GM12878 (cell line): Measurements from ENCODE around the gene AVEN. TPM values are rescaled to one million over a fixed set of nuclear protein-coding genes. Genes with fewer than 3 reads are reported as not detected.

Source experiments
- ATAC-seq: fragments of 200-7000 bp; cut with Tn5 transposase; 3 replicates; pipeline ENCODE4 v1.9.1; 2020; ENCODE audit warnings: mild to moderate bottlenecking, moderate library complexity
- BruUV-seq: library from RNA; stranded (reverse); fragments of 400-500 nt; replicated peaks from 2 replicates; lab custom pipeline; 2021; lab: Mats Ljungman, UMichigan
- CTCF ChIA-PET: fragments of 300-600 bp; sonication (Branson Sonifier 250); formaldehyde crosslinking; extraction: SDS; loops from one replicate; lab custom pipeline; 2021; ENCODE audit warnings: inconsistent platforms; lab: Yijun Ruan, JAX
- POLR2A ChIA-PET: fragments of 350-600 bp; formaldehyde crosslinking; extraction: SDS; loops from one replicate; lab custom pipeline; 2021; ENCODE audit warnings: inconsistent platforms; lab: Charles Lee
- RAD21 ChIA-PET: fragments of 300-600 bp; sonication (Branson Sonifier 250); formaldehyde crosslinking; loops from one replicate; lab custom pipeline; 2023; ENCODE audit warnings: antibody characterized with exemption; ENCODE audit not compliant: unreplicated experiment; lab: Charles Lee
- SMC1A ChIA-PET: fragments of 300-600 bp; sonication (Branson Sonifier 250); formaldehyde crosslinking; loops from one replicate; lab custom pipeline; 2023; ENCODE audit not compliant: unreplicated experiment, uncharacterized antibody; lab: Charles Lee
- DNase-seq: peaks from one replicate; pipeline ENCODE4 v3.0.0-alpha.2; 2011; ENCODE audit warnings: low read depth, low spot score
- FAIRE-seq: peaks from 3 replicates; lab custom pipeline; 2011; peaks lifted over from hg19 to GRCh38; lab: Jason Lieb, UNC
- H2AFZ ChIP-seq: 2 replicates; pipeline ENCODE4 v1.6.0; 2011; ENCODE audit warnings: low read depth, low read length, control low read depth; ENCODE audit not compliant: control insufficient read depth
- H3K27ac ChIP-seq: 2 replicates; pipeline ENCODE4 v1.5.1; 2011; ENCODE audit warnings: control low read depth; ENCODE audit not compliant: control insufficient read depth, insufficient read depth
- H3K27me3 ChIP-seq, 2 experiments: replicated peaks in 1 of 2; 2 replicates each; pipeline versions ENCODE4 v1.6.0 to v1.6.1; 2011; ENCODE audit warnings: low read length in 1 of 2; ENCODE audit not compliant: control insufficient read depth in 2 of 2, insufficient read depth in 2 of 2
- H3K36me3 ChIP-seq, 2 experiments: 2 replicates each; pipeline ENCODE4 v1.5.1; 2011; ENCODE audit warnings: low read length in 1 of 2; ENCODE audit not compliant: control insufficient read depth in 2 of 2, insufficient read depth in 2 of 2
- H3K4me1 ChIP-seq: 2 replicates; pipeline ENCODE4 v1.6.1; 2011; ENCODE audit warnings: mild to moderate bottlenecking, low read length, moderate library complexity, mixed read lengths; ENCODE audit not compliant: control insufficient read depth, insufficient read depth
- H3K4me2 ChIP-seq: 2 replicates; pipeline ENCODE4 v1.6.0; 2011; ENCODE audit warnings: control low read depth; ENCODE audit not compliant: control insufficient read depth, insufficient read depth
- H3K4me3 ChIP-seq: fragments of 200-600 bp; sonication (generic); 2 replicates; pipeline ENCODE4 v1.5.1; 2016
- H3K79me2 ChIP-seq: 2 replicates; pipeline ENCODE4 v1.6.0; 2011; ENCODE audit warnings: low read length; ENCODE audit not compliant: control insufficient read depth, insufficient read depth
- H3K9ac ChIP-seq: 2 replicates; pipeline ENCODE4 v1.8.0; 2011; ENCODE audit warnings: low read length, control low read depth, mixed read lengths; ENCODE audit not compliant: control insufficient read depth, insufficient read depth
- H3K9me3 ChIP-seq: replicated peaks from 3 replicates; pipeline ENCODE4 v1.5.1; 2011; ENCODE audit warnings: mild to moderate bottlenecking, low read length; ENCODE audit not compliant: control insufficient read depth, insufficient read depth
- H4K20me1 ChIP-seq: 2 replicates; pipeline ENCODE4 v1.6.0; 2011; ENCODE audit not compliant: control insufficient read depth, insufficient read depth
- BCL3 ChIP-seq: IDR thresholded peaks from 2 replicates; pipeline ENCODE4 v1.6.1; 2011; ENCODE audit warnings: borderline replicate concordance, low read depth, mild to moderate bottlenecking, moderate library complexity, low read length; ENCODE audit not compliant: insufficient read depth, poor library complexity, severe bottlenecking
- BCLAF1 ChIP-seq: fragments of 450-650 bp; IDR thresholded peaks from 2 replicates; pipeline ENCODE4 v1.6.1; 2017; ENCODE audit warnings: antibody characterized with exemption, mild to moderate bottlenecking, moderate library complexity
- EED ChIP-seq: sonication (generic); IDR thresholded peaks from 2 replicates; pipeline ENCODE4 v1.6.1; 2016; ENCODE audit warnings: antibody characterized with exemption, low read depth
- HDAC6 ChIP-seq: fragments of 200-600 bp; sonication (generic); IDR thresholded peaks from one replicate; pipeline ENCODE4 v1.8.0; 2017; ENCODE audit warnings: antibody characterized with exemption; ENCODE audit not compliant: unreplicated experiment
- JUNB ChIP-seq: IDR thresholded peaks from 2 replicates; pipeline ENCODE4 v1.6.1; 2016; ENCODE audit warnings: antibody characterized with exemption, mild to moderate bottlenecking
- JUND ChIP-seq: IDR thresholded peaks from 2 replicates; pipeline ENCODE4 v1.6.1; 2012; ENCODE audit warnings: low read depth, mild to moderate bottlenecking, low read length, improper control_type of control experiment, moderate library complexity
- KAT2A ChIP-seq: conservative IDR thresholded peaks from 2 replicates; pipeline ENCODE4 v1.6.1; 2011; ENCODE audit warnings: low read depth, low read length; ENCODE audit not compliant: control insufficient read depth
- KLF5 ChIP-seq: fragments of 450-650 bp; IDR thresholded peaks from 2 replicates; pipeline ENCODE4 v1.6.1; 2014; ENCODE audit warnings: mild to moderate bottlenecking; ENCODE audit not compliant: partially characterized antibody
- MYC ChIP-seq: IDR thresholded peaks from 2 replicates; pipeline ENCODE4 v1.6.1; 2011; ENCODE audit warnings: mild to moderate bottlenecking, low read length, moderate library complexity, inconsistent platforms; ENCODE audit not compliant: insufficient read depth, insufficient replicate concordance, insufficient read length, severe bottlenecking
- PKNOX1 ChIP-seq: fragments of 450-650 bp; IDR thresholded peaks from 2 replicates; pipeline ENCODE4 v1.6.1; 2016; ENCODE audit warnings: mild to moderate bottlenecking
- POLR2A ChIP-seq: IDR thresholded peaks from 2 replicates; pipeline ENCODE4 v1.6.1; 2011; ENCODE audit warnings: low read depth, mild to moderate bottlenecking, low read length
- POU2F2 ChIP-seq: IDR thresholded peaks from 3 replicates; pipeline ENCODE4 v1.6.1; 2011; ENCODE audit warnings: low read depth, mild to moderate bottlenecking, low read length, borderline replicate concordance
- SMAD1 ChIP-seq: fragments of 450-650 bp; IDR thresholded peaks from 2 replicates; pipeline ENCODE4 v1.6.1; 2018; ENCODE audit warnings: mild to moderate bottlenecking, low read depth; ENCODE audit not compliant: partially characterized antibody
- SMARCA5 ChIP-seq: fragments of 450-650 bp; IDR thresholded peaks from 2 replicates; pipeline ENCODE4 v1.6.1; 2017; ENCODE audit warnings: mild to moderate bottlenecking
- SREBF1 ChIP-seq: IDR thresholded peaks from 2 replicates; pipeline ENCODE4 v1.6.1; 2012; ENCODE audit warnings: mild to moderate bottlenecking, low read length
- SUPT20H ChIP-seq: IDR thresholded peaks from 2 replicates; pipeline ENCODE4 v1.6.1; 2011; ENCODE audit warnings: low read depth, mild to moderate bottlenecking, low read length, moderate library complexity, borderline replicate concordance; ENCODE audit not compliant: control insufficient read depth
- TCF7 ChIP-seq: IDR thresholded peaks from 2 replicates; pipeline ENCODE4 v1.6.1; 2014; ENCODE audit warnings: antibody characterized with exemption, borderline replicate concordance
- WGBS: methylation state at CpG from one replicate; pipeline ENCODE4 v1.1.6; 2016; ENCODE audit warnings: low lambda C conversion rate; ENCODE audit not compliant: insufficient replicate concordance, insufficient coverage; ENCODE audit errors: missing lambda C conversion rate; 5-methylcytosine and 5-hydroxymethylcytosine counted together
- in situ Hi-C: fragments of 300-500 bp; cut with MboI; formaldehyde crosslinking; loops from 9 replicates; pipeline ENCODE4 v1.14.3; 2018; ENCODE audit warnings: mixed read lengths
- intact Hi-C: fragments of 100-400 bp; cut with micrococcal nuclease; formaldehyde crosslinking; loops from one replicate; pipeline ENCODE4 v1.14.2; 2022; ENCODE audit not compliant: unreplicated experiment
- polyA plus RNA-seq, 11 experiments: library from polyadenylated mRNA; depleted of rRNA in 4 of 11; unstranded in 6 of 11; stranded (reverse) in 5 of 11; fragments of >200 nt; fragmentation: Nextera tagmentation in 4 of 11; fragmentation: Illumina TruSeq in 1 of 11; extraction: Ambion mirVana in 4 of 11; extraction: Trizol in 1 of 11; gene quantifications; 1 replicate in 1 of 11; 2 replicates in 10 of 11; pipeline versions ENCODE4 v1.2.1 to v1.2.3, GENCODE V29; 2011 to 2016; ENCODE audit warnings: inconsistent platforms in 2 of 11, missing spikeins in 2 of 11, low read depth in 1 of 11
- total RNA-seq, 4 experiments: library from RNA; depleted of rRNA in 3 of 4; stranded (reverse); fragments of >200 nt in 3 of 4; fragmentation: Illumina TruSeq in 1 of 4; extraction: Trizol in 1 of 4; gene quantifications; 2 replicates each; pipeline versions ENCODE4 v1.2.1 to v1.2.3, GENCODE V29; 2013 to 2021

Gene AVEN
- total and polyA plus RNA-seq, 10 of the 15 experiments (the other 5 are each of a cell fraction or from before 2014, with no cell fraction given) = 1.4 to 15.1 (median 10.5) TPM

- WGBS = 95% methylated on average over 2 of the region's 2 CpGs
- POLR2A ChIA-PET = no interaction called here
- H3K27ac ChIP-seq = no peak overlapping the region
Measured at GRCh38 chr15:34049112-34049511, 10.1 kb upstream of the AVEN start.

More at GRCh38 chr15:34049112-34049511, 10.1 kb upstream of the AVEN start:
- Histone ChIP-seq H3K4me3 (no peak overlapping the region), H3K36me3 (no peaks in the 10 kb centered on the region), H3K9me3 (no peaks in the 10 kb centered on the region; the same call in 1 of the 3 replicates), H3K27me3 (no peaks in the 10 kb centered on the region), H3K79me2 (no peaks in the 10 kb centered on the region), H3K9ac (no peak overlapping the region), H4K20me1 (no peaks in the 10 kb centered on the region), H2AFZ (no peak overlapping the region), H3K4me2 (no peak overlapping the region), H3K4me1 (no peaks in the 10 kb centered on the region)
- no peak for FAIRE-seq
- ChIA-PET RAD21 (no interaction called here), CTCF (no interaction called here), SMC1A (no interaction called here)
- no peak for DNase-seq
- TF ChIP-seq POLR2A = no peak
- TF ChIP-seq KLF5 = no peak
- no peak for TF ChIP-seq JUNB
- no peak for TF ChIP-seq SMAD1
- no peak for TF ChIP-seq PKNOX1
- TF ChIP-seq BCL3 = no peak
- no peak for TF ChIP-seq SREBF1
- no peak for TF ChIP-seq KAT2A
- no peak for TF ChIP-seq POU2F2
- TF ChIP-seq TCF7 = no peak
- TF ChIP-seq BCLAF1 = no peak
- no peak for TF ChIP-seq SMARCA5
- TF ChIP-seq HDAC6 = no peak
- no peak for TF ChIP-seq MYC
- no peak for TF ChIP-seq JUND
- TF ChIP-seq SUPT20H = no peak
- TF ChIP-seq EED = no peak
- ATAC-seq = no peak
- intact Hi-C loops = no loop called here
- no TSS peak for BruUV-seq
- in situ Hi-C loops = no loop called here
